Measurements from ENCODE around the gene EDEM3.
A peak's percentile ranks its signal among the peaks of the same experiment; 100 is the strongest.
"Not testable (repeated sequence)": the region's sequence is repeated elsewhere in the genome, so short reads cannot be mapped to it uniquely, and the experiment has no call there.

EDEM3 gene

DNA sequence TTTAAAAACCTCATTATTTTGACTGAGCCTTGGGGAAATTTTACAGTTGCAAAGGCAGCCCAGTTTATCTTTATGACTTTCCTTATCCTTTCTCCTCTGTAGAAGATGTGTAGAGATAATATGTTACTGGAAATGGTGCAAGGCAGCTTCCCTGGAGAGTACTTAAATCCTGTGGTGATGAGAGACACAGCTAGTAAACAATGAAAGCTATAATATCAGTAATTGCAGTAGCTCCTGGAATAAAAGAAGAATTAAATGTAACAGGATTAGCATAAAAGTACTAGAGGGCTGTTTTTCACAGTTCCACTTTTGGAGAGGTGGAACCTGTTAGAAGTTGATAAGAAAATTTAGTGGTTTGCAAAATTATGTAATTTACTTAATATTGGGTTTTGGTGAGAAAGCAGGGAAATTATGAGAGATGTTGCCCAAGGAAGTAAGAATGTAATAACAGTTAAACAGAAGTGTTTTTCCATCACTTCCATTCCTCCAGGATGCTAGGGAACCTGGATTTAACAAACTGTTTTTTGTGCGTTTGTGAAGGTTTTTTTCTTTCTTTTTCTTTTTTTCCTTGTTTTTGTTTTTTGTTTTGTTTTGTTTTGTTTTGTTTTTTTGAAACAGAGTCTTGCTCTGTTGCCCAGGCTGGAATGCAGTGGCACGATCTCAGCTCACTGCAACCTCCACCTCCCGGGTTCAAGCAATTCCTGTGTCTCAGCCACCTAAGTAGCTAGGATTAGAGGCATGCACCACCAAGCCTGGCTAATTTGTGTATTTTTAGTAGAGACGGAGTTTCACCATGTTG lies 15.7 kb upstream of the EDEM3 start:
- no peak overlapping the region for H3K4me3 ChIP-seq (ENCODE audit: low read depth, low read length)

DNA sequence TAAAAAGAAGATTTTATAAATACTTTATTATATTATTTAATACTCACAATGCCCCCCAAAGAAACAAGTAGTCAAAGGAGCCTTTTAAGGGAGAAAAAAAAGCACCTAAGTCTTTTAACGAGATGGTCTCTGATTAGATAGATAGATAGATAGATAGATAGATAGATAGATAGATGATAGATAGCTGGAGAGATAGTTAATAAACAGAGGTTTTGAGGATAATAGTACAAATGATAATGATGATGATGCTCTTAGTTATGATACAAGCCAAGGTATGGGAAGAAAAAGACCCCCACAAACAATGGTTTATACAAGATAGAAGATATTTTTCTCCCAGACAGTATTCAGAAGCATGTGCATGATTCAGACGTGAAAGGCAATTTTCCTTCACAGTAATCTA lies 14.6 kb upstream of the EDEM3 start:
- H3K4me3 ChIP-seq (ENCODE audit: low read depth, low read length), result no peak overlapping the region

DNA sequence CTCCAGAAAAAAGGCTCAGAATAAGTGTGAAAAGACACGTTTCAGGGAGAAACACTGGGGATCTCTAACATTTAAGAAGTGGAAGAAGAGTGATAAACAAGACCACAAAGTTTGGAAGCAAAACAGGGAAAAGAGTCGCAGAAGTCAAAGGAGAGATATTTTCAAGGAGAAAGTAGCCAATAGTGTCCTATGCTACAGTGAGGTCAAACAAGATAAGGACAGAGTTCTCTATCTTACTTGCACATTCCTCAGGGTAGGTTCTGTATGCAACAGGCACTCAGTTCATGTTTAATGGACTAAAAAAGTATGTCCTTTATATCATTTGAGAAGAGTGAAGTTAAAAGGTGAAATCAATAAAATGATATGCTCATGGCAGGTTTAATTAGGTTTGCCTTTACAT lies 13.8 kb upstream of the EDEM3 start:
- no peak overlapping the region for H3K4me3 ChIP-seq (ENCODE audit: low read depth, low read length)

DNA sequence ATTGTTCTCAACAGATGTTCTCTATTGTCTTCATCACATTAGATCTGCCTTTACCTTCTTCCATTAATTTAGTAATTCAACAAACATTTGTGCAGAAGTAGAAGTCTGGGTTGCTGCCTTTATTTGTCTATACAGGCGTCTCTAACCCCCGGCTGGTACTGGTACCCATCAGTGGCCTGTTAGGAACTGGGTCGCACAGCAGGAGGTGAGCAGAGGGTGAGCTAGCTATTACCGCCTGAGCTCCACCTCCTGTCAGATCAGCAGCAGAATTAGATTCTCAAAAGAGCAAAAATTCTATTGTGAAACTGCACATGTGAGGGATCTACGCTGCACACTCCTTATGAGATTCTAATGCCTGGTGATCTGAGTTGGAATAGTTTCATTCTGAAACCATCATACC lies 12.9 kb upstream of the EDEM3 start:
- H3K4me3 ChIP-seq (ENCODE audit: low read depth, low read length), result no peak overlapping the region

DNA sequence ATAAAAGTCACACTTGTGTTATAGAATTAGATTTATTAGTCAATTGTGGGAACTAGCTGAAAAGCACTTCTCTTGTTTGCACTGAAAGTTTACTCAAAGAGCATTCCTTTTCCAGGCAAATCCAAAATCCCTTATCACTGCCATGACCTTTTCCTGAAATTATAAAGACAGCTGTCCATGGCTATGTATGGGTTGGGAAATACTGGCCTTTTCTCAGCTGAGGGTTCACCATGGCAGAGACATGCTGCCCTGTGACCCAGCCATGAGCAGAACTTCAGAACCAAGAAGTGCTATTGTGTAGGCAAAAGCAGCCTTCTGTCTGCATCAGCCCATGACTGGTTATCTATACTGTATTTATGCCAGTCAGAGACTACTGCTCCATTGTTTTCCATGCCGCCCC lies 9.8 kb upstream of the EDEM3 start:
- no peak overlapping the region for H3K4me3 ChIP-seq (ENCODE audit: low read depth, low read length)

DNA sequence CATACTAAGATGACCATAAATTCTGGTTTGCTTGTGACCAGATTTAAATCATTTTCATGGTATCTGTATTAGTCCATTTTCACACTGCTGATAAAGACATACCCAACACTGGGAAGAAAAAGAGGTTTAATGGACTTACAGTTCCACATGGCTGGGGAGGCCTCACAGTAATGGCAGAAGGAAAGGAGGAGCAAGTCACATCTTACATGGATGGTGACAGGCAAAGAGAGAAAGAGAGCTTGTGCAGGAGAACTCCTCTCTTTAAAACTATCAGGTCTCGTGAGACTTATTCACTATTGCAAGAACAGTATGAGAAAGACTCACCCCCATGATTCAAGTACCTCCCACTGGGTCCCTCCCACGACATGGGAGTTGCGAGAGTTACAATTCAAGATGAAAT lies 8.9 kb upstream of the EDEM3 start:
- not testable (repeated sequence) for H3K4me3 ChIP-seq (ENCODE audit: low read depth, low read length)

DNA sequence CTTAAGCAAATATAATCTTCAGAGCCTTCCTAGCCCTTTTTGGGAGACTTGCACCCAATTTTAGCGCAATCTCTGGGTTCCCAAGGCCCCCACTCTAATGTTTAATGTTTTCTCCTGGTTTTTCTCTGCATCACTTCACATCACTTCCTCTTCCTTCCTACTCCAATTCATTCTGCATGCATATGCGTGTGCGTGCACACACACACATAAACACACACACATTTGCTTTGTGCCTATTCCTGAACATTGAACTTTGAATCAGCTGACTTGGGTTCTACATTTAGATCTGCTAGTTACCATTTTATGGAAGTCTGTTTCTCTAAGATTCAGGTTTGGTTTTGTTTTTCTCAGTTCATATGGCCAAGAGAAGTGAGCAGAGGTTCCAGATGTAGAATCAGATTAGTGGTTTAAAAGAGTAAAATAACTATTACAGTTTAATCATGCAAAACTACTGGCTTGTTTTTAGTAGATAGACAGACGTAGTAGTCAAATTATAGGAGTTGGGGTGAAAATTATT lies 7.4 kb upstream of the EDEM3 start:
- H3K4me3 ChIP-seq (ENCODE audit: low read depth, low read length), result no peak overlapping the region

DNA sequence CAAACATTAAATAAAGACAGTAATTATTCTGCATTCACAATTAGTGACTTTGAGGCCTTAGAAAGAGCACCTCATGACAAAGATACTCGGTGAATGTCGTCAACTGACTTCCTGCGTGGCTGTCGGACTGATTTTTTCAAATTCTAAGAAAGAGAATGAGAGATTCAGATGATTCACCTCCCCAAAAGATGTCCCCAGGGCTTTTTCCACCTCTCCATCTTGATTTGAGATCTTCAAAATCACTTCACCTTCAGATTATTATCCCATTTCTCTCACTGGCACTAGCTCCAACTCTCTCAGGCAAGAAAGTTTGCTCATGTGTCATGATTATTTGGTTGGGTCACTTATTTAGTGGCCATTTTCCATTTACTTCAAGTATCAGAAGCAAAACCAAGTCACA lies 5.0 kb upstream of the EDEM3 start:
- no peak overlapping the region for H3K4me3 ChIP-seq (ENCODE audit: low read depth, low read length)

DNA sequence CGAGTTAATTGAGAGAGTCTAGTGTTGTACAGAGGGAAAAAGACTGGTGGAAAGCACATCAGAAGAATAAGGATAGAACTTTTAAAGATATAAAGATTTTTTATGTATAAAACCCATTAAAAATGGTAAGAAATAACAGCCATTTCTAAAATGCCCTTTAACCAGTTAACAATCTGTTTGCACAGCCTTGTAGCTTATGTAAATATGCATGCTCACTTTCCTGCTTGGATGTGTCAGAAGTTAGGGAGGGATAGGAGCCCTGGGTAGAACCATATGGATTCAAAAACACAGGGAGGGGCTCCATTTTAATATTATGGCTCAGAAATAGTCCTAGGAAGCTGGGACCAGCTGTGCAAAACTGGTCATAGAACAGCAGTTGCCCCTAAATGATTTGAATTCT lies 4.5 kb upstream of the EDEM3 start:
- no peak overlapping the region for H3K4me3 ChIP-seq (ENCODE audit: low read depth, low read length)

DNA sequence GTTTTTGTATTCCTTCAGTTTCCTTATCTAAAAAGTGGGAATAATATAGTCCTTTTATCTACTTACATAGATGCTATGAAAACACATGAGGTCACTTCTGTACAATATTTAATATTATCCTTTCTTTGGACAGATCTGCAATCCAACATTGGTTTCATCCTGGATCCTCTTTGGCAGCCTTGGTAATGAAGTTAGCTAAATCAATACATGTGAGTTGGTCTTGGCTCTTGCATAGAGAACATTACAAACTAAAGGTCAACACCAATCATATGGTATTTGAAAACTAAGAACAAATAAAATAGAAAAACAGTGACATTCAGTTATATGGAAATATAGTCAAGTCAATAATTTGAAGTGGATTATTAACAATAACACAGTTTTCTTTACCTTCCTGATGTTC lies 3.2 kb upstream of the EDEM3 start:
- no peak overlapping the region for H3K4me3 ChIP-seq (ENCODE audit: low read depth, low read length)

DNA sequence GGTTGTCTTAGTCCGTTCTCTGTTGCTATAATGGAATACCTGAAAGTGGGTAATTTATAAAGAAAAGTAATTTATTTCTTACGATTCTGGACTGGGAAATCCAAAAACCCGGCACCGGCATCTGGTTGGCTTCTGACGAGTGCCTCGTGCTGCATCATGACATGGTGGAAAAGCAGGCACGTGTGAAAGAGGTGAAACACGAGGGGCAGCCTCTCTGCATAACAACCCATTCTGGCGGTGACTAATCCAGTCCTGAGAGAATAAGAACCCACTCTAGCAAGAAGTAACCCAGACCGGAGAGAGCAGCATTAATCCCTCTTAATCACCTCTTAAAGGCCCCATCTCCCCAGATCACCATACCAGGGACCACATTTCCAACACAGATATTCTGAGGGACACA lies 2.7 kb upstream of the EDEM3 start:
- no peak overlapping the region for H3K4me3 ChIP-seq (ENCODE audit: low read depth, low read length)

DNA sequence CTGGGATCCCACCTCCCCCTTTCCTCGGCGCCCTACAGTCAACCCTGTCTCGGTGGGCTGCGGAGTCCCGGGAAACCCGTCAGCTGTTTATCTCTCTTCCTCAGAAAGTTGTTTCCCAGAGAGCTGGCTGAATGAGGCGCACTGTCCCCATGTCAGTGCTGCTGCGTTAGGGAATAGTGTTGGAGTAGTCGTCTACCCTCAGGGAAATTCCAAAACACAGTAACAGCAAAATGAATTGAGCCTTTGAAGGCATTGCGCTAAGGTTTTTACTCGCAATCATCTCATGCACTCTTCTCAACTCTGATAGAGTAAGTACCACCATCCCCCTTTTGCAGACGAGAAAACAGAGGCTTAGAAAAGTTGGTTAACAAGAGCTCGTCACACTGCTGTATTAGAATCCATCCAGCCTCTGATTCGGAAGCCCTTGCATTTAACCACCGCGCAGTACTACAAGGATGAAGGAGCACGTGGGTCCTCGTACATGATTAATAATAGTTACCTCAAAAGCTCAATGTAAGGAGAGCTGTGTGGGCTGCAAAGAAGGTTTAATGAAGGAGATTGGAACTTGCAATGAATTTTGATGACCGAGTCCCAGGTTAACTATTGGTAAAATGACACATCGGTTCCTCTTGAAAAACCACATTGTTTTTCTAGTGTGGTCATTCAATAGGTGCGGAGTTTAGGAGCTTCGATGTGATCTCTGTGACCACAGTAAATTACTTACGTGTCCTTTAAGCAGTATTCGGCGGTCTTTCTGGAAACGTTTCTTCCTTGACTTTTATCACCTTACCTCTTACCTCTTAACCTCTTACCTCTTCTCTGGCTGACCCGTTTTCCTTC lies 788 bp upstream of the EDEM3 start:
- peak overlapping the region; percentile 66 for H3K4me3 ChIP-seq (ENCODE audit: low read depth, low read length)

DNA sequence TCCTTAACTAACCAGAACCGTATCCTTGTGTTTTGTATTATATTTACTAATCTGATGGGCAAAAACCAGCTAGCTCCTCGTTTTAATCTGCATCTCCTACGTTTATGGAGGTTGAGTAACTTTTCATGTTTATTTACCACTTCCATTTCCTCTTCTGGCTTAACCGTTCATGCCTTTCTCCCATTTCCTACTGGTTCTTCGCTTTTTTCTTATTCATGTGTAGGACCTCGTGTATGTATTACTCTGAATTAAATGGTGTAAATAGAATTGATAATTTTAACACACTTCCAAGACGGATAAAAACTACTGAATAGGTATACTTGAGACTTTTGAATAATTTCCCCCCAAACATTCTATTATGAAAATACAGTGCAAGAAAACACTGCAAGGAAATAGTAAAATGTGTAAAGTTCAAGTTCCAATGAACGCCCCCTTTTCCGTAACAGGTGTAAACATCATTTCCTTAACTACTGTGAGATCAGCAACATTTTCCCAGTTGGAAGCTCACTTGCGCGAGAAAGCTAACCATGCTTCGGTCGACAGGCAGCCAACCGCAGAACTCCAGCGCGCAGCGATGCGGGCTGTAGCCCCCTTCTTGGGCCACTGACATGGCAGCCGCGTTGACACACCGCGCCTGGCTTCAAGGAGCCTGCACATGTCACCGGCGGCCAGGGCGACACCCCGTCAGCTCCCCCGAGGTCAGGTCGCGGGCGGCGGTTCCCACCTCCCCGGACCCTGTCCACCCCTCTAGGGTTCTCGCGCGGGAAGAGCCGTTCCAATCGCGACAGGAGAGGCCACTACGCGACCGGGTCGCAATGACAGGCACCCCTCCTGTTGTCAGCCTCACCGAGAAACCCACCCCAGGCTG lies 816 bp downstream of the EDEM3 start:
- H3K4me3 ChIP-seq (ENCODE audit: low read depth, low read length), result peak overlapping the region; percentile 83

DNA sequence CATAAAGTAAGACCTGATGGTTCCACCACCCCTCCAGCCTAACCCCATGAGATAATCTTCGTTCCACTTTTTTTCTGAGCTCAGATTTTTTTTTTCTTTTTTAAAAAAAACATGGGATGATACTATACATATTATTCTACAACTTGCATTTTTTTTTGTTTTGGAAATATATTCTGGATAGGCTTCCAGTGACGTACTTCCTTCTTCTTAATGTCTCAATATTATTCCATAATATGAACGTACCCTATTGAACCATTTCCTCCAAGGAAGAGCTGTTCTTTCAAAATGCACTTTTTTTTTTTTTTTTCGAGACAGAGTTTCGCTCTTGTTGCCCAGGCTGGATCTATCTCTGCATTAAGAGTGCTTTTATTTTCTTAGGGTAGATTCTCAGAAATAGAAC lies 1.5 kb downstream of the EDEM3 start:
- H3K4me3 ChIP-seq (ENCODE audit: low read depth, low read length), result no peak overlapping the region

DNA sequence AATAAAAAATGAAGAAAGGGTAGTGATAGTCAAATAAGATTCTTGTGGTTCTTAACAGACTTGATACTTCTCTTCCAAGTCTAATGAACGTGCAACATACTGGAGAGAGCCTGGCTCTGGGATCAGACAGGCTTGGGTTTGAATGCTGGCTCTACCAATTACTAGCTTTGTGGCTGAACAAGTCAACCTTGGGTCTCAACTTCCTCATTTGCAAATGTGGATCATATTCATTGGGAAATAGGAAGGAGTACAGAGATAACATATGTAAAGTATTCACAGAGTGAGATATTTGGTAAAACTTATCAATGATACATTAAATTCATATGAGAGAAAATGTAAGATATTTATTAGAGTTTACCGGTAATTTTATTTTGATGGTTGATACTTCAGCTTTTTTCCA lies 2.0 kb downstream of the EDEM3 start:
- H3K4me3 ChIP-seq (ENCODE audit: low read depth, low read length), result no peak overlapping the region

DNA sequence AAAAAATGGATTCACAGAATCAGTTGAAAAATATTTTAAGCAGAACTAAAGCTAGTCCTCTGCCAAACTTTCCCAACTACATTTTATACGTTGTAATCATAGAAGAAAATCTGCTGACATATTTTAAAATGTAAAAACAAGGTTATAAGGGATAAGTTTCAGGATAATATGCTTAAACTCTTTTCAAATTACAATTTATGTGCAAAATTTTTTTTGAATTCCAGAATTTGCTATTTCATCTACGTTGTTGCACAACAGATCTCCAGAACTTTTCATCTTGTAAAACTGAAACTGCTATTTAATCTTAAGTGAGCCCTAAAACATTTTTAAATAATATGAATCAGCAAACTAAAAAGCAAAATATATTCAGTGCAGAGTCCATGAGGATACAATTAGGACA lies 5.9 kb downstream of the EDEM3 start:
- H3K4me3 ChIP-seq (ENCODE audit: low read depth, low read length), result no peak overlapping the region

DNA sequence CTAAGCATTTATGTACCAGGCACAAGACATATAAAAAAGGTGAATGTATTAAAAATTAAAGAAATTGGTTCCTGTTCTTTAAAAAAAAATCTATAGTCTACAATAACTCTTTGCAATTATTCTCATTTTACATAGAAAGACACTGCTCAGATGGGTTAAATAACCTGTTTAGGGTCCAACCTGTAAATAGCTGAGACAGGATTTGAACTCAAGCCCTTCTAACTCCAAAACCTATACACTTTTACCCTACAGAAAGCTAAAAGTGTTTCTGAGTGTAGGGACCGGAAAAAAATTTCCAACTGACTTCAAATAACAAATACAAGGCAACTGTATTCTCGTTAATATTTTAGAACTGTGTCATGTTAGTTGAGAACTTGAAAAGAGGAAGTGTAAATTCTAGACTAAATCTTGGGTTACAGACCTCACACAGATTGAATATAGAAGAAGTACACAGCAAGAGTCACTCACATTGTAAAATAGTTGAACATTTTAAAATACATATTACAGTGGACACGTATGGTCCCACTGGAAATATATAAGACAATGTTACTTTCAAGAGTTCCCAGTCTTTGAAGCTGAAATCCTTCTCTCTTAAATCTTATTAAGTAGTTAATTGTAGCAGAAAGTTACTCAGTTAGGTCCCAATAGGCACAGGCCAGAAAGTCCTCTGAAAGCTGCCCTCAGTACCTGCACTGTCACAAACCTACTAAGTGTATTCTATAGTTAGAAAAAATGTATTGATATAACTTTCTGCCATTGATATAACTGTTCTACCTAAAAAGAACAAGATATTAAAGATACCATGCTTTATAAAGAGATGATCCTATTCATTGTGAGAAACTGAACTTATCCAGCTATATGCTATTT lies 7.3 kb downstream of the EDEM3 start:
- no peak overlapping the region for H3K4me3 ChIP-seq (ENCODE audit: low read depth, low read length)

DNA sequence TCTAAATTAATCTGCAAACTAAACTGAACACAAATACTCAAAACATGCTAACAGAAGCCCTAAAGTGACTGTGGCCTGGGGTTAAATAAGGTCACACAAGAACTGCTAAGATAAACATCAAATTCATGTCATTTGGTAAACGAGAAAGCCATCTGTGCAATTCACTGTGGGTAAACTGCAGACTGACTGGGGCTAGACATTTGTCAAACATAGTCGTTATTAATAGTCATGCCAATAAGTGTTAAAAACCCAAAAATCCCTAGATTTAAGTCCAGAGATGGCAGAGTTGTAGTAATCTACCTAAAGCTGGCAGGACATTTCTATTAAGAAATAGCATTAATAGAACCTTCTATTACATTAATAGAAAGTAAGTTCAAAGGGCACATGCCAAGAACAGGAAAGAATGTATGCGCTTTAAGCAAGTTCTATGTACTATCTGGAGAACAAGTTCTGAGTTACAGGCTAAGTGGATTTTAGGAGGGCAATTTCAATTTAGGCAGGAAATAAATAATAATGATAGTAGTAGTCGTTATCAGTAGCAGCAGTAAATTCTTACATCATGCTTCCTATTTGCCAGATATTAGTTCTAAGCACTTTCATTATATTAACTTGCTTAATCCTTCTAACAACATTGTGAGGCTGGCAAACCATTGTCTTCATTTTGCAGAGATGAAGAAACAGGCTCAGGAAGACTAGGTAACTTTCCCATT lies 8.6 kb downstream of the EDEM3 start:
- H3K4me3 ChIP-seq (ENCODE audit: low read depth, low read length), result no peak overlapping the region

DNA sequence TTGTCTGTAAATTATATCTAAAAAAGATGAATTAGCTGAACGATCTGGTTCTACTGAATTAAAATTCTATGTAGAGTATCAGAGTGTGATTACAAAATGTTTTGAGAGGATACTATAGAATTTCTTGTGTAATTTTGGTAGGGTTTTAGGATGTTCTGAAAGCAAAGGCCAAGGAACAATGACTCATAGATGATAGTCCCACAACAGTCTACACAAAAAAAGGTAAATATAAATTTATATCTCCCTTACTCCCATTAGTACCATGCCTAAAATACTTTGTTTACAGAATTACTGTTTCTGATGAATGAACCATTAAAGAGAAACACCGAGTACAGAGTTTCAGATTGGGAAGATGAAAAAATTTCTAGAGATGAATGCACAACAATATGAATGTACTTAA lies 9.5 kb downstream of the EDEM3 start:
- no peak overlapping the region for H3K4me3 ChIP-seq (ENCODE audit: low read depth, low read length)
